ENCODE measurements around the gene SCAPER.

The SCAPER gene

DNA sequence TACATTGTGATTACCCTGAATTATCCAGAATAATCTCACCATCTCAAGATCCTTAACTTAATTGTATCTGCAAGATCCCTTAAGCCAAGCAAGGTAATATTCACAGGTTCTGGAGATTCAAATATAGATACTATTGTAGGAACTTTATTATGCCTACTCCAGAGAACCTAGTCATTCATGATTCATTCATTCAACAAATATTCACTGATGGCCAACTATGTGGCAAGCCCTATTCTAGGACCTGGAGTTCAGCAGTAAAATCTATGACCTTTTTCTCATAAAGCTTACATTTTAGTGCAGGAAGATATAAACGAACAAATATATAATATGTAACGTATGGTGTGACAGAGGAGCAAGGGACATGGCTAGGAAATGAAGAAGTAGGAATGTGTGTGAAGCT is 519.0 kb downstream of the SCAPER start:
- POLR2A ChIA-PET, result no interaction called here
- Histone ChIP-seq H3K27ac (ENCODE audit: extremely low read depth, low read depth, low read length) (no peak overlapping the region), H3K4me3 (ENCODE audit: low read depth, low read length) (no peak overlapping the region), H3K36me3 (ENCODE audit: control insufficient read depth in 2 of 2, insufficient read depth in 1 of 2, low read length in 2 of 2) (no peaks in the 10 kb centered on the region), H3K4me1 (ENCODE audit: control insufficient read depth, insufficient read depth, low read length) (no peaks in the 10 kb centered on the region), H3K9me3 (ENCODE audit: control insufficient read depth, insufficient read depth, low read depth, low read length) (no peaks in the 10 kb centered on the region)
- CTCF ChIA-PET, result no interaction called here
- TF ChIP-seq ZNF274 (IDR thresholded peaks at IDR 0.05; ENCODE audit: low read length) (no peak), ZNF274 (tag by site-specific recombination; IDR thresholded peaks at IDR 0.05; ENCODE audit: borderline replicate concordance) (no peak), ZNF623 (tag by site-specific recombination; IDR thresholded peaks at IDR 0.05) (no peak), ZBTB7A (tag by site-specific recombination; IDR thresholded peaks at IDR 0.05; ENCODE audit: low read depth) (no peak), YY2 (tag by site-specific recombination; IDR thresholded peaks at IDR 0.05) (no peak), ZNF558 (tag by site-specific recombination; IDR thresholded peaks at IDR 0.05) (no peak), INSM2 (tag by site-specific recombination; IDR thresholded peaks at IDR 0.05) (no peak)
- TF ChIP-seq, protein P1, sequence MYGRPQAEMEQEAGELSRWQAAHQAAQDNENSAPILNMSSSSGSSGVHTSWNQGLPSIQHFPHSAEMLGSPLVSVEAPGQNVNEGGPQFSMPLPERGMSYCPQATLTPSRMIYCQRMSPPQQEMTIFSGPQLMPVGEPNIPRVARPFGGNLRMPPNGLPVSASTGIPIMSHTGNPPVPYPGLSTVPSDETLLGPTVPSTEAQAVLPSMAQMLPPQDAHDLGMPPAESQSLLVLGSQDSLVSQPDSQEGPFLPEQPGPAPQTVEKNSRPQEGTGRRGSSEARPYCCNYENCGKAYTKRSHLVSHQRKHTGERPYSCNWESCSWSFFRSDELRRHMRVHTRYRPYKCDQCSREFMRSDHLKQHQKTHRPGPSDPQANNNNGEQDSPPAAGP (tag by site-specific recombination; IDR thresholded peaks at IDR 0.05), result no peak
- TF ChIP-seq, protein P2, sequence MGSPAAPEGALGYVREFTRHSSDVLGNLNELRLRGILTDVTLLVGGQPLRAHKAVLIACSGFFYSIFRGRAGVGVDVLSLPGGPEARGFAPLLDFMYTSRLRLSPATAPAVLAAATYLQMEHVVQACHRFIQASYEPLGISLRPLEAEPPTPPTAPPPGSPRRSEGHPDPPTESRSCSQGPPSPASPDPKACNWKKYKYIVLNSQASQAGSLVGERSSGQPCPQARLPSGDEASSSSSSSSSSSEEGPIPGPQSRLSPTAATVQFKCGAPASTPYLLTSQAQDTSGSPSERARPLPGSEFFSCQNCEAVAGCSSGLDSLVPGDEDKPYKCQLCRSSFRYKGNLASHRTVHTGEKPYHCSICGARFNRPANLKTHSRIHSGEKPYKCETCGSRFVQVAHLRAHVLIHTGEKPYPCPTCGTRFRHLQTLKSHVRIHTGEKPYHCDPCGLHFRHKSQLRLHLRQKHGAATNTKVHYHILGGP (tag by site-specific recombination; IDR thresholded peaks at IDR 0.05), result no peak

- H3K4me3 ChIP-seq (ENCODE audit: low read depth, low read length), result no peak overlapping the region
- POLR2A ChIA-PET, result no interaction called here
- CTCF ChIA-PET, result no interaction called here
- no peaks in the 10 kb centered on the region for H3K36me3 ChIP-seq (ENCODE audit: control insufficient read depth in 2 of 2, insufficient read depth in 1 of 2, low read length in 2 of 2)
- H3K9me3 ChIP-seq (ENCODE audit: control insufficient read depth, insufficient read depth, low read depth, low read length), result no peaks in the 10 kb centered on the region
- H3K27ac ChIP-seq (ENCODE audit: extremely low read depth, low read depth, low read length), result no peak overlapping the region
- no peaks in the 10 kb centered on the region for H3K4me1 ChIP-seq (ENCODE audit: control insufficient read depth, insufficient read depth, low read length)
- TF ChIP-seq, protein P3, sequence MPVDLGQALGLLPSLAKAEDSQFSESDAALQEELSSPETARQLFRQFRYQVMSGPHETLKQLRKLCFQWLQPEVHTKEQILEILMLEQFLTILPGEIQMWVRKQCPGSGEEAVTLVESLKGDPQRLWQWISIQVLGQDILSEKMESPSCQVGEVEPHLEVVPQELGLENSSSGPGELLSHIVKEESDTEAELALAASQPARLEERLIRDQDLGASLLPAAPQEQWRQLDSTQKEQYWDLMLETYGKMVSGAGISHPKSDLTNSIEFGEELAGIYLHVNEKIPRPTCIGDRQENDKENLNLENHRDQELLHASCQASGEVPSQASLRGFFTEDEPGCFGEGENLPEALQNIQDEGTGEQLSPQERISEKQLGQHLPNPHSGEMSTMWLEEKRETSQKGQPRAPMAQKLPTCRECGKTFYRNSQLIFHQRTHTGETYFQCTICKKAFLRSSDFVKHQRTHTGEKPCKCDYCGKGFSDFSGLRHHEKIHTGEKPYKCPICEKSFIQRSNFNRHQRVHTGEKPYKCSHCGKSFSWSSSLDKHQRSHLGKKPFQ (tag by site-specific recombination; IDR thresholded peaks at IDR 0.05), result no peak
- TF ChIP-seq ZNF558 (tag by site-specific recombination; IDR thresholded peaks at IDR 0.05) (no peak), ZNF585B (tag by site-specific recombination; IDR thresholded peaks at IDR 0.05) (no peak), ZNF175 (tag by site-specific recombination; IDR thresholded peaks at IDR 0.05) (no peak), SP3 (tag by site-specific recombination; IDR thresholded peaks at IDR 0.05) (no peak), ZNF324 (tag by site-specific recombination; IDR thresholded peaks at IDR 0.05) (no peak), ZNF629 (tag by site-specific recombination; IDR thresholded peaks at IDR 0.05) (no peak), ZBTB11 (tag by site-specific recombination; conservative IDR thresholded peaks at IDR 0.05; ENCODE audit: low read depth) (no peak), ZNF555 (tag by site-specific recombination; conservative IDR thresholded peaks at IDR 0.05) (no peak), ZNF221 (tag by site-specific recombination; IDR thresholded peaks at IDR 0.05; ENCODE audit: borderline replicate concordance) (no peak), ZNF837 (tag by site-specific recombination; IDR thresholded peaks at IDR 0.05) (no peak), ZNF391 (tag by site-specific recombination; IDR thresholded peaks at IDR 0.05; ENCODE audit: borderline replicate concordance, low read depth) (no peak), SCRT1 (tag by site-specific recombination; IDR thresholded peaks at IDR 0.05; ENCODE audit: borderline replicate concordance) (no peak)
- TF ChIP-seq, protein P2 (tag by site-specific recombination; IDR thresholded peaks at IDR 0.05), result no peak
- TF ChIP-seq, protein P4, sequence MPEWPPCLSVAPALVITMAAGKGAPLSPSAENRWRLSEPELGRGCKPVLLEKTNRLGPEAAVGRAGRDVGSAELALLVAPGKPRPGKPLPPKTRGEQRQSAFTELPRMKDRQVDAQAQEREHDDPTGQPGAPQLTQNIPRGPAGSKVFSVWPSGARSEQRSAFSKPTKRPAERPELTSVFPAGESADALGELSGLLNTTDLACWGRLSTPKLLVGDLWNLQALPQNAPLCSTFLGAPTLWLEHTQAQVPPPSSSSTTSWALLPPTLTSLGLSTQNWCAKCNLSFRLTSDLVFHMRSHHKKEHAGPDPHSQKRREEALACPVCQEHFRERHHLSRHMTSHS (tag by site-specific recombination; IDR thresholded peaks at IDR 0.05), result no peak
Measured at GRCh38 chr15:76384409-76384808, 520.7 kb downstream of the SCAPER start.

Data from HEK293 (cell line).